Measurements from ENCODE around the gene EXOC3. TPM values are rescaled to one million over a fixed set of nuclear protein-coding genes. Genes with fewer than 3 reads are reported as not detected.

Gene EXOC3
- total and polyA plus RNA-seq, 2 of the 4 experiments (the other 2 are of a cell fraction) = 35.1 to 47.5 TPM

- Histone ChIP-seq H3K4me3 (ENCODE audit: insufficient read depth, low read depth, low read length) (no peak overlapping the region), H3K9ac (ENCODE audit: low read depth, low read length) (no peak overlapping the region), H3K18ac (ENCODE audit: low read depth, low read length) (no peak overlapping the region), H3K56ac (ENCODE audit: extremely low read depth, insufficient read depth, low read length) (no peak overlapping the region), H3K9me3 (ENCODE audit: control insufficient read depth, insufficient read depth, low read length) (no peaks in the 10 kb centered on the region), H3K27me3 (ENCODE audit: control insufficient read depth, insufficient read depth, low read length) (no peaks in the 10 kb centered on the region), H3K4me1 (ENCODE audit: control insufficient read depth, insufficient read depth, low read length) (peaks cover 2% of the 10 kb centered on the region), H3K4me2 (ENCODE audit: low read depth, low read length) (no peak overlapping the region), H4K20me1 (ENCODE audit: insufficient read depth, low read length) (peaks cover 29% of the 10 kb centered on the region), H4K91ac (ENCODE audit: insufficient read depth, low read depth, low read length) (no peak overlapping the region), H2BK20ac (ENCODE audit: low read depth, low read length) (no peak overlapping the region), H4K5ac (ENCODE audit: low read depth, low read length) (no peak overlapping the region), H3K23ac (ENCODE audit: low read depth, low read length) (no peak overlapping the region), H2AK5ac (ENCODE audit: low read depth, low read length) (no peak overlapping the region), H2AK9ac (replicated peaks; ENCODE audit: low read depth, low read length, poor library complexity) (no peak overlapping the region), H3K4ac (ENCODE audit: low read depth, low read length) (no peak overlapping the region), H2BK120ac (ENCODE audit: low read depth, low read length) (no peak overlapping the region), H3K36me3 (ENCODE audit: control insufficient read depth, insufficient read depth, low read length) (peaks cover 70% of the 10 kb centered on the region), H2AFZ (replicated peaks; ENCODE audit: low read length, poor library complexity) (no peak overlapping the region), H2BK5ac (ENCODE audit: low read depth, low read length, poor library complexity, severe bottlenecking) (no peak overlapping the region), H3K14ac (replicated peaks; ENCODE audit: low read depth, low read length) (no peak overlapping the region), H3K27ac (ENCODE audit: insufficient read depth, low read length) (no peak overlapping the region), H3K79me1 (ENCODE audit: low read depth in 1 of 2, low read length in 2 of 2) (peaks cover 14 to 60% of the 10 kb centered on the region in 2 experiments), H3K9me1 (ENCODE audit: insufficient read depth, low read length) (peaks cover 18% of the 10 kb centered on the region; the same call in 1 of the 2 replicates), H2BK15ac (ENCODE audit: low read depth, low read length) (no peak overlapping the region), H4K8ac (ENCODE audit: low read depth in 2 of 2, low read length in 2 of 2) (no peak overlapping the region)
- ChIA-PET POLR2A (ENCODE audit: unreplicated experiment) (no interaction called here), CTCF (no interaction called here)
- DNase-seq (peak; percentile 65), ATAC-seq (ENCODE audit: low read depth) (peak; percentile 32; the same call in 1 of the 2 replicates)
- TF ChIP-seq, protein P1, sequence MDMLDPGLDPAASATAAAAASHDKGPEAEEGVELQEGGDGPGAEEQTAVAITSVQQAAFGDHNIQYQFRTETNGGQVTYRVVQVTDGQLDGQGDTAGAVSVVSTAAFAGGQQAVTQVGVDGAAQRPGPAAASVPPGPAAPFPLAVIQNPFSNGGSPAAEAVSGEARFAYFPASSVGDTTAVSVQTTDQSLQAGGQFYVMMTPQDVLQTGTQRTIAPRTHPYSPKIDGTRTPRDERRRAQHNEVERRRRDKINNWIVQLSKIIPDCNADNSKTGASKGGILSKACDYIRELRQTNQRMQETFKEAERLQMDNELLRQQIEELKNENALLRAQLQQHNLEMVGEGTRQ (IDR thresholded peaks at IDR 0.05; ENCODE audit: low read depth, low read length) = 0 out of 2 replicates have a peak, but pooled peaks have one; percentile 3
- TF ChIP-seq CTCF (conservative IDR thresholded peaks at IDR 0.05; ENCODE audit: low read depth, low read length) (no peak), BHLHE40 (IDR thresholded peaks at IDR 0.05; ENCODE audit: low read depth, low read length) (no peak), FOS (IDR thresholded peaks at IDR 0.05; ENCODE audit: low read depth, low read length) (peak; percentile 20; the same call in 1 of the 2 replicates)
- in situ Hi-C loops (cut with MboI; ENCODE audit: low sequenced_read_pairs) = no loop called here
- dilution Hi-C loops (cut with HindIII; ENCODE audit: low sequenced_read_pairs, unreplicated experiment) = no loop called here
- WGBS, 2 experiments (ENCODE audit: extremely low coverage in 2 of 2, insufficient read length in 1 of 2) = 100% methylated on average over 2 of the region's 17 CpGs; no CpG with 5 or more reads in 1 of the 2 experiments
- no TSS peak for BruUV-seq (replicated peaks)
- intact Hi-C loops (cut with micrococcal nuclease) = no loop called here
Measured at GRCh38 chr5:458547-459353, 15.8 kb downstream of the EXOC3 start.
